Liver (tissue), 9 donors: Measurements from ENCODE around the gene CSNK1G1. TPM values are rescaled to one million over a fixed set of nuclear protein-coding genes. Genes with fewer than 3 reads are reported as not detected.

Source experiments
- DNase-seq: peaks from one replicate; pipeline ENCODE4 v3.0.0-alpha.2; 2017; ENCODE audit warnings: low spot score
- H3K27ac ChIP-seq, 2 donors: one replicate each; pipeline ENCODE4 v1.7.0; 2013; ENCODE audit warnings: inconsistent platforms in 2 of 2, low read length in 2 of 2, control low read depth in 1 of 2, low read depth in 1 of 2, mild to moderate bottlenecking in 1 of 2
- H3K27me3 ChIP-seq, 4 donors: one replicate each; pipeline versions ENCODE4 v1.6.1 to v1.7.0; 2013; ENCODE audit warnings: low read length in 3 of 4, inconsistent platforms in 1 of 4, mild to moderate bottlenecking in 1 of 4, moderate library complexity in 1 of 4; ENCODE audit not compliant: control insufficient read depth in 4 of 4, insufficient read depth in 4 of 4
- H3K36me3 ChIP-seq, 4 donors: one replicate each; pipeline versions ENCODE4 v1.6.1 to v1.7.0; 2013; ENCODE audit warnings: low read length in 3 of 4, mild to moderate bottlenecking in 3 of 4, low read depth in 1 of 4, moderate library complexity in 1 of 4; ENCODE audit not compliant: control insufficient read depth in 4 of 4, insufficient read depth in 3 of 4
- H3K4me1 ChIP-seq, 4 donors: one replicate each; pipeline versions ENCODE4 v1.6.1 to v1.7.0; 2013; ENCODE audit warnings: low read length in 3 of 4, mild to moderate bottlenecking in 3 of 4, moderate library complexity in 1 of 4; ENCODE audit not compliant: control insufficient read depth in 4 of 4, insufficient read depth in 4 of 4
- H3K4me3 ChIP-seq, 3 donors: one replicate each; pipeline versions ENCODE4 v1.6.1 to v1.7.0; 2013; ENCODE audit warnings: low read length in 3 of 3, control low read depth in 1 of 3, low read depth in 1 of 3, mild to moderate bottlenecking in 1 of 3
- H3K9ac ChIP-seq, 2 donors: one replicate each; pipeline ENCODE4 v1.7.0; 2013; ENCODE audit warnings: low read length in 2 of 2, mild to moderate bottlenecking in 2 of 2, moderate library complexity in 2 of 2, control low read depth in 1 of 2, low read depth in 1 of 2
- H3K9me3 ChIP-seq, 4 donors: one replicate each; pipeline versions ENCODE4 v1.6.1 to v1.7.0; 2013; ENCODE audit warnings: low read length in 3 of 4; ENCODE audit not compliant: control insufficient read depth in 4 of 4
- EGR1 ChIP-seq, 2 donors: IDR thresholded peaks; 2 replicates each; pipeline ENCODE4 v1.6.1; 2016 to 2018; ENCODE audit warnings: antibody characterized with exemption in 2 of 2, low read depth in 2 of 2
- FOXA1 ChIP-seq: IDR thresholded peaks from 2 replicates; pipeline ENCODE4 v1.6.1; 2016; ENCODE audit warnings: antibody characterized with exemption
- GABPA ChIP-seq, 2 donors: IDR thresholded peaks in 1 of 2; conservative IDR thresholded peaks in 1 of 2; 2 replicates each; pipeline ENCODE4 v1.6.1; 2016; ENCODE audit warnings: antibody characterized with exemption in 2 of 2, mild to moderate bottlenecking in 1 of 2, moderate library complexity in 1 of 2
- HNF4A ChIP-seq, 2 donors: conservative IDR thresholded peaks; 2 replicates each; pipeline ENCODE4 v1.6.1; 2016; ENCODE audit warnings: antibody characterized with exemption in 2 of 2, mild to moderate bottlenecking in 2 of 2
- HNF4G ChIP-seq: IDR thresholded peaks from 2 replicates; pipeline ENCODE4 v1.6.1; 2016; ENCODE audit warnings: antibody characterized with exemption
- JUND ChIP-seq, 2 donors: IDR thresholded peaks; 2 replicates each; pipeline ENCODE4 v1.6.1; 2016; ENCODE audit warnings: antibody characterized with exemption in 2 of 2
- NR2F2 ChIP-seq: IDR thresholded peaks from 2 replicates; pipeline ENCODE4 v1.6.1; 2016; ENCODE audit warnings: antibody characterized with exemption
- RAD21 ChIP-seq, 2 donors: IDR thresholded peaks; 2 replicates each; pipeline ENCODE4 v1.6.1; 2016; ENCODE audit warnings: antibody characterized with exemption in 2 of 2, mild to moderate bottlenecking in 2 of 2
- RXRA ChIP-seq, 2 donors: IDR thresholded peaks; 2 replicates each; pipeline ENCODE4 v1.6.1; 2017 to 2018; ENCODE audit warnings: antibody characterized with exemption in 2 of 2, mild to moderate bottlenecking in 1 of 2
- SP1 ChIP-seq: IDR thresholded peaks from 2 replicates; pipeline ENCODE4 v1.6.1; 2018; ENCODE audit warnings: antibody characterized with exemption, mild to moderate bottlenecking
- TAF1 ChIP-seq: conservative IDR thresholded peaks from 2 replicates; pipeline ENCODE4 v1.6.1; 2016; ENCODE audit warnings: antibody characterized with exemption, mild to moderate bottlenecking
- YY1 ChIP-seq: IDR thresholded peaks from 2 replicates; pipeline ENCODE4 v1.6.1; 2016; ENCODE audit warnings: antibody characterized with exemption, mild to moderate bottlenecking
- WGBS: extraction: QIAGEN DNeasy Blood & Tissue Kit; methylation state at CpG from one replicate; pipeline ENCODE4 v1.1.7; 2013; 5-methylcytosine and 5-hydroxymethylcytosine counted together
- polyA plus RNA-seq, 2 donors: library from polyadenylated mRNA; stranded (reverse) in 1 of 2; unstranded in 1 of 2; fragments of 200-250 nt in 1 of 2; fragments of >200 nt in 1 of 2; fragmentation: Nextera tagmentation in 1 of 2; extraction: Ambion mirVana in 1 of 2; gene quantifications; one replicate each; pipeline versions ENCODE4 v1.2.1 to v1.2.3, GENCODE V29; 2013 to 2015
- total RNA-seq, 2 donors: library from RNA; depleted of rRNA; stranded (reverse); fragments of >200 nt; gene quantifications; one replicate each; pipeline ENCODE4 v1.2.3, GENCODE V29; 2014
- TF ChIP-seq, protein P1 (sequence below): IDR thresholded peaks from 2 replicates; pipeline ENCODE4 v1.6.1; 2016; ENCODE audit warnings: antibody characterized with exemption
- TF ChIP-seq, protein P2 (sequence below): IDR thresholded peaks from 2 replicates; pipeline ENCODE4 v1.6.1; 2016; ENCODE audit warnings: antibody characterized with exemption, mild to moderate bottlenecking
- TF ChIP-seq, protein P3 (sequence below): IDR thresholded peaks from 2 replicates; pipeline ENCODE4 v1.6.1; 2016; ENCODE audit warnings: antibody characterized with exemption
- TF ChIP-seq, protein P4 (sequence below): IDR thresholded peaks from 2 replicates; pipeline ENCODE4 v1.6.1; 2016; ENCODE audit warnings: antibody characterized with exemption
- donor health status: healthy.
- donor health status: healthy.
- donor health status: healthy.
- donor health status: healthy.
- donor health status: healthy.

CSNK1G1 gene
- total and polyA plus RNA-seq, 4 donors = 1.7 to 9.1 (median 5.8) TPM

DNA sequence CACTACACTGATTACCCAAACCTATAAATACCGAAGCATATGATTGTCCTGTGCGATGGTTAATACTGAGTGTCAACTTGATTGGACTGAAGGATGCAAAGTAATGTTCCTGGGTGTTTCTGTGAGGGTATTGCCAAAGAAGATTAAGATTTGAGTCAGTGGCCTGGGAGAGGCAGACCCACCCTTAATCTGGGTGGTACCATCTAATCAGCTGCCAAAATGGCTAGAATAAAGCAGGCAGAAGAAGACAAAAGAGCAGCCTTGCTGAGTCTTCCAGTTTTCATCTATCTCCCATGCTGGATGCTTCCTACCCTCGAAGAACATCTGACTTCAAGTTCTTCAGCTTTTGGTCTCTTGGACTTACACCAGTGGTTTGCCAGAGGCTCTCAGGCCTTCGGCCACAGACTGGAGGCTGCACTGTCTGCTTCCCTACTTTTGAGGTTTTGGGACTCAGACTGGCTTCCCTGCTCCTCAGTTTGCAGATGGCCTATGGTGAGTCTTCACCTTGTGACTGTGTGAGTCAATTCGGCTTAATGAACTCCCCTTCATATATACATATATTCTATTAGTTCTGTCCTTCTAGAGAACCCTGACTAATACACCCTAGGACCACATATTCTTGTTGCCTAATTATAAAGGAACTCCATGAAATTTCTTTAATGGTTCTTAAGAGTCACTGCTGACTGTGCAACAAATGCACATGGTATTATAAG, 31.7 kb downstream of the CSNK1G1 start:
- Histone ChIP-seq H3K36me3 (no peaks in the 10 kb centered on the region), H3K4me1 (no peaks in the 10 kb centered on the region), H3K9ac (no peak overlapping the region), H3K27ac (no peak overlapping the region), H3K4me3 (no peak overlapping the region), H3K9me3 (no peaks in the 10 kb centered on the region), H3K27me3 (no peaks in the 10 kb centered on the region)
- no peak for TF ChIP-seq GABPA (IDR thresholded peaks at IDR 0.05 in 1 of 2, conservative IDR thresholded peaks at IDR 0.05 in 1 of 2)
- no peak for TF ChIP-seq YY1
- DNase-seq = no peak
- 97% methylated on average over 5 of the region's 5 CpGs for WGBS

DNA sequence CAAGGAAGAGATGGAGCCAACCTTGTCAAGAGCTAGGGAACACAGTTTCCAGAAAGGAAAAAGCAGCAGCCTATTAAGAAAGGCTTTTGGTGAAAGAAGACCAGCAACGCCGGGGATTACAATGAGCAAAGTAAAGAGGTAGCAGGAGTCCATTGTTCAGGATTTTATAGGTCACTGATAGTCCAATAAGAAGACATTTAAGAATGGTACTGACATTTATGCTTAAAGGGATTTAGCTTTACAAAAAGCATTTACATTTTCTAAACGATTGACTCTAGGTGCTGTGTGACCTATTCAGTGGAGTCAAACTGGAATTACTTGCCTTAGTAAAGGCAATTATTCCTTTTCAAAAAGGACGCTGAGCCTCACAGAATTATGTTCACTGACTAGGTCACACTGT, 40.8 kb downstream of the CSNK1G1 start:
- H3K27ac ChIP-seq = no peak overlapping the region
- H3K36me3 ChIP-seq = no peaks in the 10 kb centered on the region
- TF ChIP-seq RXRA (IDR thresholded peaks at IDR 0.05) (no peak), EGR1 (IDR thresholded peaks at IDR 0.05; ENCODE audit: low read depth in 2 of 2) (no peak), RAD21 (IDR thresholded peaks at IDR 0.05) (no peak), HNF4G (no peak), GABPA (IDR thresholded peaks at IDR 0.05 in 1 of 2, conservative IDR thresholded peaks at IDR 0.05 in 1 of 2) (no peak), JUND (IDR thresholded peaks at IDR 0.05) (no peak), SP1 (no peak), HNF4A (conservative IDR thresholded peaks at IDR 0.05) (no peak), TAF1 (no peak), NR2F2 (no peak), YY1 (no peak), FOXA1 (no peak)
- TF ChIP-seq, protein P1, sequence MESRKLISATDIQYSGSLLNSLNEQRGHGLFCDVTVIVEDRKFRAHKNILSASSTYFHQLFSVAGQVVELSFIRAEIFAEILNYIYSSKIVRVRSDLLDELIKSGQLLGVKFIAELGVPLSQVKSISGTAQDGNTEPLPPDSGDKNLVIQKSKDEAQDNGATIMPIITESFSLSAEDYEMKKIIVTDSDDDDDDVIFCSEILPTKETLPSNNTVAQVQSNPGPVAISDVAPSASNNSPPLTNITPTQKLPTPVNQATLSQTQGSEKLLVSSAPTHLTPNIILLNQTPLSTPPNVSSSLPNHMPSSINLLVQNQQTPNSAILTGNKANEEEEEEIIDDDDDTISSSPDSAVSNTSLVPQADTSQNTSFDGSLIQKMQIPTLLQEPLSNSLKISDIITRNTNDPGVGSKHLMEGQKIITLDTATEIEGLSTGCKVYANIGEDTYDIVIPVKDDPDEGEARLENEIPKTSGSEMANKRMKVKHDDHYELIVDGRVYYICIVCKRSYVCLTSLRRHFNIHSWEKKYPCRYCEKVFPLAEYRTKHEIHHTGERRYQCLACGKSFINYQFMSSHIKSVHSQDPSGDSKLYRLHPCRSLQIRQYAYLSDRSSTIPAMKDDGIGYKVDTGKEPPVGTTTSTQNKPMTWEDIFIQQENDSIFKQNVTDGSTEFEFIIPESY = no peak
- TF ChIP-seq, protein P2, sequence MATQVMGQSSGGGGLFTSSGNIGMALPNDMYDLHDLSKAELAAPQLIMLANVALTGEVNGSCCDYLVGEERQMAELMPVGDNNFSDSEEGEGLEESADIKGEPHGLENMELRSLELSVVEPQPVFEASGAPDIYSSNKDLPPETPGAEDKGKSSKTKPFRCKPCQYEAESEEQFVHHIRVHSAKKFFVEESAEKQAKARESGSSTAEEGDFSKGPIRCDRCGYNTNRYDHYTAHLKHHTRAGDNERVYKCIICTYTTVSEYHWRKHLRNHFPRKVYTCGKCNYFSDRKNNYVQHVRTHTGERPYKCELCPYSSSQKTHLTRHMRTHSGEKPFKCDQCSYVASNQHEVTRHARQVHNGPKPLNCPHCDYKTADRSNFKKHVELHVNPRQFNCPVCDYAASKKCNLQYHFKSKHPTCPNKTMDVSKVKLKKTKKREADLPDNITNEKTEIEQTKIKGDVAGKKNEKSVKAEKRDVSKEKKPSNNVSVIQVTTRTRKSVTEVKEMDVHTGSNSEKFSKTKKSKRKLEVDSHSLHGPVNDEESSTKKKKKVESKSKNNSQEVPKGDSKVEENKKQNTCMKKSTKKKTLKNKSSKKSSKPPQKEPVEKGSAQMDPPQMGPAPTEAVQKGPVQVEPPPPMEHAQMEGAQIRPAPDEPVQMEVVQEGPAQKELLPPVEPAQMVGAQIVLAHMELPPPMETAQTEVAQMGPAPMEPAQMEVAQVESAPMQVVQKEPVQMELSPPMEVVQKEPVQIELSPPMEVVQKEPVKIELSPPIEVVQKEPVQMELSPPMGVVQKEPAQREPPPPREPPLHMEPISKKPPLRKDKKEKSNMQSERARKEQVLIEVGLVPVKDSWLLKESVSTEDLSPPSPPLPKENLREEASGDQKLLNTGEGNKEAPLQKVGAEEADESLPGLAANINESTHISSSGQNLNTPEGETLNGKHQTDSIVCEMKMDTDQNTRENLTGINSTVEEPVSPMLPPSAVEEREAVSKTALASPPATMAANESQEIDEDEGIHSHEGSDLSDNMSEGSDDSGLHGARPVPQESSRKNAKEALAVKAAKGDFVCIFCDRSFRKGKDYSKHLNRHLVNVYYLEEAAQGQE = no peak
- TF ChIP-seq, protein P3, sequence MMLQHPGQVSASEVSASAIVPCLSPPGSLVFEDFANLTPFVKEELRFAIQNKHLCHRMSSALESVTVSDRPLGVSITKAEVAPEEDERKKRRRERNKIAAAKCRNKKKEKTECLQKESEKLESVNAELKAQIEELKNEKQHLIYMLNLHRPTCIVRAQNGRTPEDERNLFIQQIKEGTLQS = no peak
- TF ChIP-seq, protein P4, sequence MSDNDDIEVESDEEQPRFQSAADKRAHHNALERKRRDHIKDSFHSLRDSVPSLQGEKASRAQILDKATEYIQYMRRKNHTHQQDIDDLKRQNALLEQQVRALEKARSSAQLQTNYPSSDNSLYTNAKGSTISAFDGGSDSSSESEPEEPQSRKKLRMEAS = no peak
- no peak for DNase-seq
- no peak overlapping the region for H3K9ac ChIP-seq
- no peaks in the 10 kb centered on the region for H3K27me3 ChIP-seq
- no peaks in the 10 kb centered on the region for H3K9me3 ChIP-seq
- peaks cover 0 to 1% (median under 1%) of the 10 kb centered on the region in 4 donors for H3K4me1 ChIP-seq
- 90% methylated on average over 4 of the region's 4 CpGs for WGBS
- H3K4me3 ChIP-seq = no peak overlapping the region
